Right kidney (tissue), 1 donor: ENCODE measurements around the gene CTNNBL1.
"Not testable (repeated sequence)": the region's sequence is repeated elsewhere in the genome, so short reads cannot be mapped to it uniquely, and the experiment has no call there.

Experiments
- DNase-seq: peaks from one replicate; pipeline ENCODE4 v3.0.0-alpha.2; 2016

The CTNNBL1 gene

GRCh38 chr20:37676440-37676839, 17.4 kb upstream of the CTNNBL1 start:
- no peak for DNase-seq

GRCh38 chr20:37677969-37678861, 15.6 kb upstream of the CTNNBL1 start:
- DNase-seq: no peak

- not testable (repeated sequence) for DNase-seq
Observed at GRCh38 chr20:37679751-37680150, 14.1 kb upstream of the CTNNBL1 start.

- DNase-seq: no peak
Observed at GRCh38 chr20:37680420-37680819, 13.4 kb upstream of the CTNNBL1 start.

GRCh38 chr20:37681384-37682112, 12.3 kb upstream of the CTNNBL1 start:
- no peak for DNase-seq

GRCh38 chr20:37683146-37683545, 10.7 kb upstream of the CTNNBL1 start:
- DNase-seq: not testable (repeated sequence)

GRCh38 chr20:37686762-37687477, 6.9 kb upstream of the CTNNBL1 start:
- DNase-seq: no peak

GRCh38 chr20:37687478-37687805, 6.4 kb upstream of the CTNNBL1 start:
- no peak for DNase-seq

GRCh38 chr20:37688093-37688492, 5.7 kb upstream of the CTNNBL1 start:
- no peak for DNase-seq

- DNase-seq: no peak
Observed at GRCh38 chr20:37690626-37691369, 3.0 kb upstream of the CTNNBL1 start.

GRCh38 chr20:37692459-37693166, 1.2 kb upstream of the CTNNBL1 start:
- DNase-seq: no peak

- no peak for DNase-seq
Observed at GRCh38 chr20:37693242-37693634, 592 bp upstream of the CTNNBL1 start.

GRCh38 chr20:37695684-37696342, 2.0 kb downstream of the CTNNBL1 start:
- DNase-seq: no peak

GRCh38 chr20:37697314-37697713, 3.5 kb downstream of the CTNNBL1 start:
- DNase-seq: no peak

- DNase-seq: no peak
Observed at GRCh38 chr20:37699202-37699601, 5.4 kb downstream of the CTNNBL1 start.

GRCh38 chr20:37700301-37700700, 6.5 kb downstream of the CTNNBL1 start:
- DNase-seq: no peak

- not testable (repeated sequence) for DNase-seq
Observed at GRCh38 chr20:37701676-37702075, 7.8 kb downstream of the CTNNBL1 start.

- DNase-seq: no peak
Observed at GRCh38 chr20:37702403-37703034, 8.7 kb downstream of the CTNNBL1 start.

GRCh38 chr20:37703035-37703845, 9.4 kb downstream of the CTNNBL1 start:
- DNase-seq: no peak

- DNase-seq: no peak
Observed at GRCh38 chr20:37704955-37705354, 11.1 kb downstream of the CTNNBL1 start.
